Measurements from ENCODE around the gene UQCR10. TPM values are rescaled to one million over a fixed set of nuclear protein-coding genes. Genes with fewer than 3 reads are reported as not detected.

UQCR10 gene
- total and polyA plus RNA-seq, 2 donors: 59.6 to 155 TPM

DNA sequence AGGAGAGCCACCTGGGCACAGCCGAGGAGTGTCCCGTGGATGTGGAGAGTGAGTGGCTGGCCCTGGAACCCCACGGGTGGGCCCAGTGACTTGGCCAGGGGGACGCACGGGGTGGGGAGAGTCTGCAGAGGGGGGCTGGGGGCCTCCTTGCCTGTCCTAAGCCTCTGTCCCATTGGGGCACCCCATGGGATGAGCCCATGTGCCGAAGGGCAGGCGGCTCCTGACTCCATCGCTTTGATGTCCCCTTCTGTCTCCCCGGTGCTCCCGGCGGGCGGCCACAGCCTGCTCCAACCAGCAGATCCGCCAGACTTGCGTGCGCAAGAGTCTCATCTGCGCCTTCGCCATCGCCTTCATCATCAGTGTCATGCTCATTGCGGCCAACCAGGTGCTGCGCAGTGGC is 38.0 kb upstream of the UQCR10 start:
- Histone ChIP-seq H3K36me3 (ENCODE audit: insufficient read depth) (peaks cover 3% of the 10 kb centered on the region), H3K4me1 (ENCODE audit: insufficient read depth) (no peaks in the 10 kb centered on the region), H3K4me3 (ENCODE audit: low read depth, low read length) (no peak overlapping the region), H3K27ac (ENCODE audit: low read depth) (no peak overlapping the region)
- DNase-seq (ENCODE audit: extremely low spot score): no peak
- 88% methylated on average over 20 of the region's 20 CpGs for WGBS

- Histone ChIP-seq H3K4me3 (ENCODE audit: low read depth, low read length) (no peak overlapping the region), H3K4me1 (ENCODE audit: insufficient read depth) (no peaks in the 10 kb centered on the region), H3K36me3 (ENCODE audit: insufficient read depth) (peaks cover 3% of the 10 kb centered on the region), H3K27ac (ENCODE audit: low read depth) (no peak overlapping the region)
- no peak for DNase-seq (ENCODE audit: extremely low spot score)
- WGBS: 82% methylated on average over 18 of the region's 18 CpGs
Measured at GRCh38 chr22:29731058-29731850, 35.9 kb upstream of the UQCR10 start.

- WGBS: 88% methylated on average over 6 of the region's 6 CpGs
- Histone ChIP-seq H3K4me3 (ENCODE audit: low read depth, low read length) (no peak overlapping the region), H3K27ac (ENCODE audit: low read depth) (no peak overlapping the region), H3K4me1 (ENCODE audit: insufficient read depth) (no peaks in the 10 kb centered on the region), H3K36me3 (ENCODE audit: insufficient read depth) (peaks cover 3% of the 10 kb centered on the region)
- no peak for DNase-seq (ENCODE audit: extremely low spot score)
Measured at GRCh38 chr22:29732883-29733282, 34.3 kb upstream of the UQCR10 start.

DNA sequence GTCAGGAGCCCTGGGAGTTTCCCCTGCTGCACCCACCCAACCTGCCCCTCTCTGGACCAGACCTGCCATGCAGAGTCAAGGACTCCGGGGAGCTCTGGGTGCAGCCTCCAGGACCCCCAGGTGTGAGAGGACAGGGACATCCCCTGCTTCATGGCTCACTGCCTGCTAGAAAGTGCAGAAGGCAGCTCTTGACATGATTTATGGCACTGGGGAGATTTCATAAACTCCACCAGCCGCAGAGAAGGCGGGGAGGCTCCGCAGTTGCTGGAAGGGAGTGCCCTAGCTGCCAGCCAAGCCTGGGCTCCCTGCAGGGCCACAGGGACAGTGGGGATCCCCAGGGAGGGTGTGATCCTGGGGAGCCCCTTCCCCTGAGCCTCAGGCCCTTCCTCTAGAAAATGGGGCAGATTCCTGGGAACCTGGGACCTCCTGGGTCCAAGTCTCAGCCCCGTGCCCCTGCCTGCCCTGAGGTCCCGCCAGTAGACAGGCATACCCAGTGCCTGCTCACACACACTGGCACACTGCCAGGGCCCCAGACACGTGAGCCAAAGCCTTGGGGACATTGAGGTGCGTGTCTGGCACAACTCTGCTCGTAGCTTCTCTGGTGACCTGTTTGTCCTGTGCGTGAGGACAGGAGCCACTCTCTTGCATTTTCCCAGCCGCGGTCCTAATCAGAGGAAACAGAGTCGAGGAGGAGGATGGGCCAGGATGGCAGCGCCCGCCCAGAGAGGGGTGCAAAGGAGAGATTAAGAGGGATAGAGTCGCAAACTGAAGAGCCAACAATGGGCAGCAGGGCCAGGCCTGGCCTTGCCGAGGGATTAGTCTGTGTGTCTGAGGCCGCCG is 33.6 kb upstream of the UQCR10 start:
- no peak overlapping the region for H3K27ac ChIP-seq (ENCODE audit: low read depth)
- no peaks in the 10 kb centered on the region for H3K4me1 ChIP-seq (ENCODE audit: insufficient read depth)
- DNase-seq (ENCODE audit: extremely low spot score): peak; percentile 18
- H3K36me3 ChIP-seq (ENCODE audit: insufficient read depth): peaks cover 3% of the 10 kb centered on the region
- no peak overlapping the region for H3K4me3 ChIP-seq (ENCODE audit: low read depth, low read length)
- WGBS: 67% methylated on average over 19 of the region's 19 CpGs

DNA sequence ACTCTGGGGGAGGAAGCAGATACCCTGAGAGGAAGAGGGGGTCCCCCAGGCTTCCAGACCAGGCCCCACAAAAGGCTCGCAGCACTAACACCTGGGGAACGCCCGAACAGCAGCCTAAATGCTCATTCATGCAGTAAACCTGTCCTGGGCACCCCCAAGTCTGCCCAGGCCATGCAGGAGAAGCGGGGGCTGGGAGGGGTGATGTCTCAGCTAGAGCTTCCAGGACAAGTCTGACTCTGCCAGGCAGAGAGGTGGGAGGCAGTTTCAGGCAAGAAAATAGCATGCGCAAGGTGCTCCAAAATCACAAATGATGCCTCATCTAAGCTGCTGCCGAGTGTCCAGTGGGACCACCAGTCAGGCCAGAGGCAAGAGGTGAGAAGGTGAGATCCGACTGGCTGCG is 32.8 kb upstream of the UQCR10 start:
- Histone ChIP-seq H3K4me3 (ENCODE audit: low read depth, low read length) (no peak overlapping the region), H3K36me3 (ENCODE audit: insufficient read depth) (peaks cover 3% of the 10 kb centered on the region), H3K27ac (ENCODE audit: low read depth) (no peak overlapping the region), H3K4me1 (ENCODE audit: insufficient read depth) (no peaks in the 10 kb centered on the region)
- WGBS: 91% methylated on average over 8 of the region's 8 CpGs
- DNase-seq (ENCODE audit: extremely low spot score): no peak

GRCh38 chr22:29734838-29735237 is 32.3 kb upstream of the UQCR10 start:
- 80% methylated on average over 9 of the region's 9 CpGs for WGBS
- H3K27ac ChIP-seq (ENCODE audit: low read depth): no peak overlapping the region

DNA sequence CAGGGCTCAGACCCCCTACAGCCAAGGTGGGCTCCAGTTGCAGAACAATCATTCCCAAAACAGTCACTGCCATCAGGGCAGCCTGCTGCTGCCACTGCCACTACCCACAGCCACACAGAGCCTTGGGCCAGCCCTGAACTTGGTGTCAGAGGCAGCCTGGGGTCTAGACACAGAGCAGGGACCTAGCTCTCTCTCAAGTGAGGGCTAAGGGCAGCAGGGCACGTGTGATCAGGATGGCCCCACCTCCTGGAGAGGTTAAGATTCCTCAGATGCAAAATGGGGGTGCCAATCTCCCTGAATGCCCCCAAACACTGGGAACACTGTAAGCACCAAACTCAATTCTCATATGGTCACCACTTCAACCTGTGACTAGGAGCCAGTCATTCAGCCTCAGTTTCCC is 31.8 kb upstream of the UQCR10 start:
- peaks cover 3% of the 10 kb centered on the region for H3K36me3 ChIP-seq (ENCODE audit: insufficient read depth)
- no peaks in the 10 kb centered on the region for H3K4me1 ChIP-seq (ENCODE audit: insufficient read depth)
- no peak overlapping the region for H3K27ac ChIP-seq (ENCODE audit: low read depth)
- no peak overlapping the region for H3K4me3 ChIP-seq (ENCODE audit: low read depth, low read length)
- WGBS: 71% methylated on average over 1 of the region's 1 CpG
- DNase-seq (ENCODE audit: extremely low spot score): no peak

More at GRCh38 chr22:29734838-29735237, 32.3 kb upstream of the UQCR10 start:
- Histone ChIP-seq H3K4me1 (ENCODE audit: insufficient read depth) (no peaks in the 10 kb centered on the region), H3K36me3 (ENCODE audit: insufficient read depth) (peaks cover 3% of the 10 kb centered on the region), H3K4me3 (ENCODE audit: low read depth, low read length) (no peak overlapping the region)
- DNase-seq (ENCODE audit: extremely low spot score): no peak

- DNase-seq (ENCODE audit: extremely low spot score): no peak
- WGBS: 85% methylated on average over 22 of the region's 22 CpGs
- H3K4me3 ChIP-seq (ENCODE audit: low read depth, low read length): no peak overlapping the region
- peaks cover 2% of the 10 kb centered on the region for H3K36me3 ChIP-seq (ENCODE audit: insufficient read depth)
- H3K4me1 ChIP-seq (ENCODE audit: insufficient read depth): no peaks in the 10 kb centered on the region
- no peak overlapping the region for H3K27ac ChIP-seq (ENCODE audit: low read depth)
Measured at GRCh38 chr22:29737251-29738117, 29.7 kb upstream of the UQCR10 start.

DNA sequence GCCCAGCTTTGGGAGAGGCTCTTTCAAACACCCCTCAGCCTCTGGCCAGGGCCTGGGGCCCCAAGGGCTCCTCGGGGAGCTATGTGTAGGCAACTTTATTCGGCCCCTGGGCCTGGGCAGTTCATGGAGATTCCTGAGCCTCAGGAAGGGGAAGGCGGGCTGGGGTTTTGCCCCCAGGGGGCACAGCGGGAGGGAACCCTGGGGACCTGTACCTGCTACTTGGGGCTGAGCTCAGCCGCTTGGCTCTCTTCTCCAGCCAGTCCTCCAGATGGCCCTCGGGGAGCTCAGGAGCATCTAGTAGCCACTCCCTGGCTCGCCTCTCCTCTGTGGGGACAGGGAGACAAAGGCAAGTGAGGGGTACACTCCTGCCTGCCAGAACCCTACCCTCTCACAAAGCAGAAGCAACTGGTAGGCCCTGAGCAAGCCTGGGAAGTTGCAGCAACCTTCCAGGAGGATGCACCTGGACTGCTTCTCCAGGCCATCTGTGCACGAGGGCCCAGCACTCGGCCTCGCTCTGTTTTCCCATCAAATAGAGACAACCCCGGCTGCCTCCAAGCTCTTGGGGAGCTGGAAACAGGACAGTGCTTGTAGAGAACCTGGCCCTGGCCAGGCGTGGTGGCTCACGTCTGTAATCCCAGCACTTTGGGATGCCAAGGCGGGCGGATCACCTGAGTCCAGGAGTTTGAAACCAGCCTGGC is 28.9 kb upstream of the UQCR10 start:
- Histone ChIP-seq H3K4me3 (ENCODE audit: low read depth, low read length) (no peak overlapping the region), H3K4me1 (ENCODE audit: insufficient read depth) (no peaks in the 10 kb centered on the region), H3K36me3 (ENCODE audit: insufficient read depth) (peaks cover 2% of the 10 kb centered on the region), H3K27ac (ENCODE audit: low read depth) (no peak overlapping the region)
- 84% methylated on average over 15 of the region's 15 CpGs for WGBS
- no peak for DNase-seq (ENCODE audit: extremely low spot score)

- H3K36me3 ChIP-seq (ENCODE audit: insufficient read depth): peaks cover 2% of the 10 kb centered on the region
- WGBS: 96% methylated on average over 17 of the region's 17 CpGs
- no peak overlapping the region for H3K4me3 ChIP-seq (ENCODE audit: low read depth, low read length)
- no peak for DNase-seq (ENCODE audit: extremely low spot score)
- no peak overlapping the region for H3K27ac ChIP-seq (ENCODE audit: low read depth)
- no peaks in the 10 kb centered on the region for H3K4me1 ChIP-seq (ENCODE audit: insufficient read depth)
Measured at GRCh38 chr22:29739346-29739875, 27.8 kb upstream of the UQCR10 start.

- Histone ChIP-seq H3K27ac (ENCODE audit: low read depth) (no peak overlapping the region), H3K4me1 (ENCODE audit: insufficient read depth) (no peaks in the 10 kb centered on the region), H3K4me3 (ENCODE audit: low read depth, low read length) (no peak overlapping the region), H3K36me3 (ENCODE audit: insufficient read depth) (peaks cover 2% of the 10 kb centered on the region)
- DNase-seq (ENCODE audit: extremely low spot score): no peak
- 96% methylated on average over 5 of the region's 5 CpGs for WGBS
Measured at GRCh38 chr22:29740216-29740615, 27.0 kb upstream of the UQCR10 start.

- Histone ChIP-seq H3K27ac (ENCODE audit: low read depth) (no peak overlapping the region), H3K36me3 (ENCODE audit: insufficient read depth) (peaks cover 2% of the 10 kb centered on the region)
- WGBS: 93% methylated on average over 2 of the region's 2 CpGs
Measured at GRCh38 chr22:29741926-29742325, 25.2 kb upstream of the UQCR10 start.

DNA sequence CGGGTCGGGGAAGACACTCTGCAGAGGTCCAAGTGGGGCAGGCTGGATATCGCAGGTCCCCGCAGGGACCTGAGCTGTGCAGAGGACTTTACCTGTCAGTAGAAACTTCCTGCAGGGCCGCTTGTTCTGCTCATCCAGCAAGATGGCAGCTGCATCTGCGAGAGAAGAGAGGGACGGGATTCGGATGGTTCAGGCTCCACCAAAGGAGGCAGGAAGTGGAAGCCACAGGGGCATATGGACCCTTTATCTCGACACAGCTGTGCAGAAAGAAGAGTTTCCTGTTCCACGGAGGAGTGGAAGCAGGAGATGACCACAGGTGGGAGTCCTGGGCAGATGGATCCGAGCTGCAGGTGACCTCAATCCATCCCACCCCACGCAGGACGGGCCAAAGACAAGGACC is 24.8 kb upstream of the UQCR10 start:
- H3K4me3 ChIP-seq (ENCODE audit: low read depth, low read length): no peak overlapping the region
- H3K27ac ChIP-seq (ENCODE audit: low read depth): no peak overlapping the region
- no peak for DNase-seq (ENCODE audit: extremely low spot score)
- H3K36me3 ChIP-seq (ENCODE audit: insufficient read depth): peaks cover 2% of the 10 kb centered on the region
- no peaks in the 10 kb centered on the region for H3K4me1 ChIP-seq (ENCODE audit: insufficient read depth)
- 85% methylated on average over 13 of the region's 13 CpGs for WGBS

More at GRCh38 chr22:29741926-29742325, 25.2 kb upstream of the UQCR10 start:
- no peak overlapping the region for H3K4me3 ChIP-seq (ENCODE audit: low read depth, low read length)
- no peaks in the 10 kb centered on the region for H3K4me1 ChIP-seq (ENCODE audit: insufficient read depth)
- no peak for DNase-seq (ENCODE audit: extremely low spot score)
